Upper lobe of right lung (tissue), 1 donor: ENCODE data around the gene PRIMPOL. TPM values are rescaled to one million over a fixed set of nuclear protein-coding genes. Genes with fewer than 3 reads are reported as not detected.

ENCODE experiments used
- ATAC-seq: fragments of 200-7000 bp; cut with Tn5 transposase; one replicate; pipeline ENCODE4 v1.9.1; 2020; ENCODE audit warnings: mild to moderate bottlenecking, moderate library complexity
- DNase-seq: peaks from one replicate; pipeline ENCODE4 v3.0.0-alpha.2; 2020
- H3K27ac ChIP-seq: fragments of 200-600 bp; one replicate; pipeline ENCODE4 v1.8.0; 2022
- H3K27me3 ChIP-seq: fragments of 200-600 bp; one replicate; pipeline ENCODE4 v1.8.0; 2022; ENCODE audit warnings: mild to moderate bottlenecking
- H3K36me3 ChIP-seq: fragments of 200-600 bp; one replicate; pipeline ENCODE4 v1.8.0; 2022
- H3K4me1 ChIP-seq: fragments of 200-600 bp; one replicate; pipeline ENCODE4 v1.8.0; 2022
- H3K4me3 ChIP-seq: fragments of 200-600 bp; one replicate; pipeline ENCODE4 v1.8.0; 2022; ENCODE audit warnings: mild to moderate bottlenecking
- H3K9me3 ChIP-seq: fragments of 200-600 bp; one replicate; pipeline ENCODE4 v1.8.0; 2022
- intact Hi-C: fragments of 100-400 bp; cut with DNase I; formaldehyde crosslinking; loops from one replicate; pipeline ENCODE4 v1.11.0; 2022
- total RNA-seq: library from RNA; stranded (reverse); fragmentation: NEBNext Ultra II Directional; extraction: Animal tissue kit (Norgen Biotek cat#: 25700); gene quantifications from one replicate; pipeline ENCODE4 v1.2.1, GENCODE V29; 2021
- TF ChIP-seq, protein P1 (sequence below): fragments of 200-600 bp; IDR thresholded peaks from one replicate; pipeline ENCODE4 v1.8.0; 2022; ENCODE audit warnings: antibody characterized with exemption
- donor health status: DM: no; HTN: yes; CAD: no; lungs with severe emphysema.

PRIMPOL gene
- total RNA-seq, 1 donor from 2014 or later: 14.4 TPM

DNA sequence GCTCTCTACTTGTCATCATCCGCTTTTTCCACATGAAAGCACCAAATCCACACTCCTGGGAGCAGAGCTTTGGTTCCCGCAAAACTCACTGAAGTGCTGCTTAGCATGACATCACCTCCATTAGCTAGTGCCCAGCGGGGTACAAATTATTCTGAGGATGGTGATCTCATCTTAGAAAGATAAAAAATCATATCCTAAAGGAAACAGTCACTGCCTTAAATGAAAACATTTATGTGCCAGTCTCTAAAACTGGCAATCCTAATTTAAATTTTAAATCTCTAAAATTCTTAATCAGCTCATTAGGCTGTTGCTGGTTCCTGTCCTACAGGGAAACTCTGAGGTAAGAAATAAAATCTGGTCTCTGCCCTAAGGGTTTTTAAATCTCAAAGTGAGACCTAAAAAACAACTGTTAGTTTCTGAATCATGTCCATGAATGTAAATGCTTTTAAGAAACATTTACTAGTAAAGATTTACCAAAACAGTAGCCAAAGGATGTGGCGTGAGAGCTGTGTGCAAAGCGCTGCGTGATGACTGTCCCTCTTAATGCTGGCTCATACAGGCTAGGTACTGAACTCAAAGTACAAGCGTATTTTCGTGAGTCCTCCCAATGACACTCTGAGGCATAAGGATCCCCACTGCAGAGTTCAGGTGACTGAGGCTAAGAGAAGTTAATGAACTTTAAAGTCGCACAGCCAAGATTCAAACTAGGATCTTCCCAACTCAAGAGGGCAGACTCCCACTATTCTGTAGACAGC lies 4.8 kb upstream of the PRIMPOL start:
- Histone ChIP-seq H3K4me3 (no peak overlapping the region), H3K27ac (no peak overlapping the region), H3K27me3 (no peaks in the 10 kb centered on the region), H3K4me1 (peaks cover 37% of the 10 kb centered on the region), H3K9me3 (no peaks in the 10 kb centered on the region), H3K36me3 (peaks cover 5% of the 10 kb centered on the region)
- ATAC-seq (no peak), DNase-seq (no peak)
- TF ChIP-seq, protein P1, sequence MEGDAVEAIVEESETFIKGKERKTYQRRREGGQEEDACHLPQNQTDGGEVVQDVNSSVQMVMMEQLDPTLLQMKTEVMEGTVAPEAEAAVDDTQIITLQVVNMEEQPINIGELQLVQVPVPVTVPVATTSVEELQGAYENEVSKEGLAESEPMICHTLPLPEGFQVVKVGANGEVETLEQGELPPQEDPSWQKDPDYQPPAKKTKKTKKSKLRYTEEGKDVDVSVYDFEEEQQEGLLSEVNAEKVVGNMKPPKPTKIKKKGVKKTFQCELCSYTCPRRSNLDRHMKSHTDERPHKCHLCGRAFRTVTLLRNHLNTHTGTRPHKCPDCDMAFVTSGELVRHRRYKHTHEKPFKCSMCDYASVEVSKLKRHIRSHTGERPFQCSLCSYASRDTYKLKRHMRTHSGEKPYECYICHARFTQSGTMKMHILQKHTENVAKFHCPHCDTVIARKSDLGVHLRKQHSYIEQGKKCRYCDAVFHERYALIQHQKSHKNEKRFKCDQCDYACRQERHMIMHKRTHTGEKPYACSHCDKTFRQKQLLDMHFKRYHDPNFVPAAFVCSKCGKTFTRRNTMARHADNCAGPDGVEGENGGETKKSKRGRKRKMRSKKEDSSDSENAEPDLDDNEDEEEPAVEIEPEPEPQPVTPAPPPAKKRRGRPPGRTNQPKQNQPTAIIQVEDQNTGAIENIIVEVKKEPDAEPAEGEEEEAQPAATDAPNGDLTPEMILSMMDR: no peak
- intact Hi-C loops: no loop called here

DNA sequence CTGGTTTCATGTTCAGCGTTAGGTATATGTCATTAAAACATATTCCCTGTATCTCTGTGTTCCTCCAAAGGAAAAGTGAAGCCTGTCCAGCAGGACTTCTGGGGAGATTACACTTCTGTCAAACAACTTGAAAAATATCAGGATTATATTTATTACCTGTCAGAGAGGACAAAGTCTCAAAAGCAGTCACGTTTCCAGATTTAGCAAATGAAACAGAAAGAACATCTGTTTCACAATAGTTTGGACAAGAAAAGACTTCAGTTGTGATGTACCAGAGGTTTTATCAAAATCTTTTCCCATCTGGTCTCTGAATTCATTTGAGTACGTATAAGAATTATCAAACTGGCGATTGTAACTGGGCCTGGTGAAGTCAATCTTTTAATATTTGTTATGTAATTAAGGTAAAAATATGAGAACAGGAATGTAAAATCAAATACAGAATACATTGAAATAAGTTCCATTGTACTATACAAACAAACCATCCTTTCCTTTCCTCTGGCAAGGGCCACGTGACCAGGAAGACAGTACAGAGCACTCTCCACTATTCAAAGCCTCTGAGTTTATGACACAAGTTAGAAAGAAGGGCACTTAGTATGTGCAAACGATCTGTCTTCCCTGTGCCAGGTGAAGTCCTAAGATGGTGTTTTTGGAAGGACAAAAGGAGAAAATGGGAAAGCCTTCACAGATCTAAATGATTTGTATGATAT lies 3.5 kb upstream of the PRIMPOL start:
- DNase-seq: no peak
- Histone ChIP-seq H3K27ac (no peak overlapping the region), H3K9me3 (no peaks in the 10 kb centered on the region), H3K27me3 (no peaks in the 10 kb centered on the region), H3K4me3 (no peak overlapping the region), H3K4me1 (peaks cover 44% of the 10 kb centered on the region), H3K36me3 (peaks cover 5% of the 10 kb centered on the region)
- TF ChIP-seq, protein P1: no peak
- intact Hi-C loops: no loop called here
- ATAC-seq: no peak

DNA sequence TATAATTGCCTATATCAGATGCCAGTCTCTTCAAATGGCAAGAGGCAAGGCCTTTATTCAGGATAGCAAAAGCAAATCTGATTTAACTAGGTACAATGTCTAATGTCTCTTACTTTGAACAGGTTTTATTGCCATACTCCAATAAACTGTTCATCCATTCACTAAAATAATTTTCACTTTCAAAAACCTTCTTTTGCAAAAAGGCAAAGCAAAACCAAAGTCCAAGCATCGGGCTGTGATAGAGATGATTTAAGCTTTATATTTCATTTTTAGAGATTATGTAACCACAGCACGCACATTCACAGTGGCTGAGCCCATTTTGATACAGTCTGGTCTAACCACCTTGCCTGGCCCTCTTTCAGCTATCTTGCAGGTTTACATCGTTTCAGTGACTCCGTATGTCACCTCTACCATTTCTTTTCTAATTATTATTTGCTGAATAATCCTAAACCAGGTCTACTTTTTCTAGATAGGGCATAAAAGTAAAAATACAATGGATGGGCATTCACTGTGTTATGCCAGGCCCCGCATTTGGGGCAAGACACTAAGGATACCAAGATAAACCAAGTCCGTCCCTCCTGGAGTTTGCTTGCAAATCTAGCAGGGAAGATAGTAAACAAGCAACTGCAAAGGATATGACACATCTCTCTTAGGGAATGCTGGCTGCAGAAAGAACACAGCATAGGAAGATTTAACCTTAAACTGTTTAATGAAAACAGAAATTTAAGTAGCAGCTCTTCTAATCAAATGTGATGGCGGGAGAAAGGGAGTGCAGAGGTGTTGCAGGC lies 2.1 kb upstream of the PRIMPOL start:
- Histone ChIP-seq H3K27me3 (no peaks in the 10 kb centered on the region), H3K27ac (peak overlapping the region; percentile 95), H3K4me3 (peak overlapping the region; percentile 86), H3K9me3 (no peaks in the 10 kb centered on the region), H3K36me3 (peaks cover 5% of the 10 kb centered on the region), H3K4me1 (peaks cover 44% of the 10 kb centered on the region)
- no peak for DNase-seq
- intact Hi-C loops: no loop called here
- ATAC-seq: no peak
- TF ChIP-seq, protein P1: no peak

DNA sequence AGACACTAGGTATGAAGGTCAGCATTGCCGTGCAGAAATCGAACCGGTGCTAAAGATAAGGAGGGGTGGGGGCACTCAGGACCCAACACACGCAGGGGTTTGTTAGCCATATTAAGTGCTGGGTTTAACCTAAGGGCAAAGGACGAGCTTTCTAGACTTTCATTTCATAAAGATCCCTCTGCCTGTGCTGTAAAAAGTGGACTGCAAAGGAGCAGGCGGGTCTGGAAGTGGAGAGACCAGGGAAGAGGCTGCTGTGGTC lies 1.6 kb upstream of the PRIMPOL start:
- Histone ChIP-seq H3K36me3 (peaks cover 5% of the 10 kb centered on the region), H3K27me3 (no peaks in the 10 kb centered on the region), H3K9me3 (no peaks in the 10 kb centered on the region), H3K27ac (peak overlapping the region; percentile 95), H3K4me1 (peaks cover 44% of the 10 kb centered on the region), H3K4me3 (peak overlapping the region; percentile 86)
- DNase-seq (no peak), ATAC-seq (no peak)
- intact Hi-C loops: no loop called here
- TF ChIP-seq, protein P1: no peak

DNA sequence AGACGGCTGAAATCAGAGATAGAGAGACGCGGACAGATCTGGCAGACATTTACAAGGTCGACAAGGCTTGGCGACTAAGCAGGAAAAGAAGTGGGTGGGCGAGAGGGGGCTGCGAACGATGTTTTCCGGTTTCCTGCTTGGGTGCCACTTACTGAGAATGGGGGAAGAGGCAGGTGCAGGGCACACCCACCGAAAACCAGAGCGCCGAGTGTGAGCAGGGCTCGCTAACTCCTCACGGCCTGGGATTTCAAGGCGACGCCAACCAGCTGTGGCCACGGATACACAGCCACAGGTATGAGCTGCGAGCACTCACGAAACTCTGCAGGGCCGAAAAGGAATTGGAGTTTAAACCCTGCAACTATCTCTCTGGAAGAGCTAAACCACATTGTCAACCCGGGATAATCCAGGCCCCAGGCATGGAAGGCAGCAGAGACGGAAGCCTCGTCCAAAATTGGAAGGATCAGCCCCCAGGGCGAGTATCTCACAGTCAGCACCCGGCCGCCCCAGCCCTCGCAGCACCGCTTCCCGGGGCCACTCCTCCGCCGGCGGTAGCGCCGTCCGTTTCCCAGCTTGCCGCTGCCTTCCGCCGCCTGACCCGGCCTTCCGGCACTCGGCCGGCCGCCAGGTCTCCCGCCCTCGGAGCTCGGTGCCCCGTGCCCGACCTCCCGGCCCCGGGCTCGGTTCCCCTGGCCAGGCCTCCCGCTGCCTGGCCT lies 1.1 kb upstream of the PRIMPOL start:
- Histone ChIP-seq H3K4me1 (peaks cover 44% of the 10 kb centered on the region), H3K9me3 (no peaks in the 10 kb centered on the region), H3K4me3 (peak overlapping the region; percentile 86), H3K36me3 (peaks cover 5% of the 10 kb centered on the region), H3K27ac (peak overlapping the region; percentile 95), H3K27me3 (no peaks in the 10 kb centered on the region)
- TF ChIP-seq, protein P1: no peak
- peak; percentile 87 for DNase-seq
- intact Hi-C loops: no loop called here
- peak; percentile 61 for ATAC-seq
